Measurements from ENCODE around the gene MAP4K5.
"Not testable (repeated sequence)": the region's sequence is repeated elsewhere in the genome, so short reads cannot be mapped to it uniquely, and the experiment has no call there.

Gene MAP4K5

DNA sequence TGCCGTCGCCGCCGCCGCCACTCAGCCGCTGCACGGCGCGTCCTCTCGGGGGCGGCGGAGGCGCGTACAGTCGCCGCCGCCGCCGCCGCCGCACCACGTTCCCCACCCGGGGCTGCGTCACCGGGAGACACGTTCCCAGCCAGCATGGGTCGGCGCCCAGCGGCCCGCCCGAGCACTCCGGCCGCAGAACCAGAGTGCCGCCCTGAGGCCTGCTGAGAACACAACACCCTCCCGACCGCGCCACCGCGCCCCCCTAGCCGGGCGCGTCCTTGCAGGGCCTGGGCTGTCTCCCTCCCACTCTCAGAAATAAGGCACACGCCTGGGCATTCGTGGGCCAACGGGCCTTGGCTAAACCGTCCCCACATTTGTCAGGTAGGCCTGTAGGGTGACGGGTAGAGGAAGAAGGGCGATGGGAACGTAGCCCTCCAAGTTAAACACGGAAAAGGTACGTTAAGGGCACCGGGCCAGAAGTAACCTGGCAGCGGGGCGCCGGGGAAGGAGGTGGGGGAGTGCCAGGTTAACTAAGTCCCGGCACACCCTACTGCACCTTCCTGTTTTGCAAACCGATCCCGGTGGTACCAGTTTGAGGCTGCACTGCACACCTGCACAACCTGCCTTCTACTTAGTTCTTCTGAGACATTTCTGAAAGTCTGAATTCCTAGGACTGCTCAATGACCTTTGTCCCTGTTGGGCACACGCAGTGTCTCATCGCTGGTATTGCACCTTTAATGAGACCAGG is at the start of gene MAP4K5:
TSS of gene MAP4K5 (minus strand) at position 68 of the 739 bp plus-strand sequence. CDS start 520 bp downstream, outside the sequence.
- DNase-seq (ENCODE audit: low read depth in 2 of 2): peak; percentile 83 to 86

DNA sequence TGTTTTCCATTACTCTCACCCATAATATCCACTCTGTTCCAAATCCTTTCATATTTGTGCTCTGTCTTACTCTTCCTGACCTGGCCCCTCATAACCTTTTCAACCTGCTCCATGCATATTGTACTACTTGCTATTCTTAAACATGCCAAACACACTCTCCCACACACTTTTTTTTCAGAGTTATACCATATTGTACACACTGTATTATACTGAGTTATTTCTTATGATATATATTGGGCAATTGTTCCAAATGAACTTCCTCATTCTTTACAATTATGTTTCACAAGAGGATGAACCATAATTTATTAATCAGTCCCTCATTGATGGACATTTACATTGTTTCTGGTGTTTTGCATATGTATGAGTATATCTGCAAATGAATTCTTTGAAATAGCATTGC is 46.1 kb upstream of the MAP4K5 start:
- no peak for DNase-seq (ENCODE audit: low read depth in 2 of 2)

DNA sequence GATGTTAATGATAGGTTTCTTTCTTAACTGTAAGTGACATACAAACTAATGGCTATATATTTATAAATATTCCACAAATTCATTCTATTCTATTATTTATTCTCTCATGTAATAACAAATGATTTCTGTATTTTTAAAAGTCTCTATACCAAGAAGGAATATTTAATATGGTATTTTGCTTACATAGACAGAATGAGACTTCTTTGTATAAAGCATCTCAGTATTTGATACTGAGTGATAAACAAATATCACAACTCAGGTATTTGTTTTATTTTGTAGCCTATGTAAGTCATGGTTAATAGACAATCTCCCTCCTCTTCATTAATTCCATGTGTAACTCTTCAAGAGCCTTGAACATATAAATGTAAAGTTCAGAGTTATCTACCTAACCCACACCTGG is 45.6 kb upstream of the MAP4K5 start:
- no peak for DNase-seq (ENCODE audit: low read depth in 2 of 2)

DNA sequence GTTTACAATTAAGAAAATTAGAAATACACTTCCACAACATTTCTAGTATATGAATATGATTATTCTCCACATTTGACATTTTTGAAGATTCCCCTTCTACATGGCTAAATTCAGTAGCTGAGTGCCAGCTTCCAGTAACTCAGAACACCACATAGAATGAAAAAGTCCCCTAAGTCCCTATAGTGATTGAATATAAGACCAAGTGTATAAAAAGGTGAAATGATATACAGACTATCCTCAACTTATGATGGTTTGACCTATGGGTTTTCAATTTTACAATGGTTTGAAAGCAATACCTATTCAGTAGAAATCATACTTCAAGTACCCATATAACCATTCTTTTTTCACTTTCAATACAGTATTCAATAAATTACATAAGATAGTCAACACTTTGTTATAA is 43.4 kb upstream of the MAP4K5 start:
- no peak for DNase-seq (ENCODE audit: low read depth in 2 of 2)

DNA sequence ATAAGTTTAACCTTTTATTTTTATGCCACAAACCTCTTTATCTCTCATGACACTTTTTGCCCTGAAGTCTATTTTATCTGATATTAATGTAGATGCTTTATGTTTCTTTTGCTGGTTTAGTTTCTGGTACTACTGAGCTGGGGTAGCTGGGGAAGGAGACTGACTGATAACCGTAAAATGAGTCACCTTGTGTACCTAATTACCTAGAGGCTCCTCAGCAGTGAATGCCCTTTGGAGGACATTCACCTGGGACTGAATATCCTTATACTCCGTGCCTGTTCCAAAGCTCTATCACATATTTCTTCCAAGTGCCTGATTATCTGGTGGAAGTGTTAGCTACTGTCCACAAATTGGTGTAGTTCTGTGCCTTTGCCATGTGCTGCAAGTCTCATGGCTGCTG is 41.5 kb upstream of the MAP4K5 start:
- no peak for DNase-seq (ENCODE audit: low read depth in 2 of 2)

DNA sequence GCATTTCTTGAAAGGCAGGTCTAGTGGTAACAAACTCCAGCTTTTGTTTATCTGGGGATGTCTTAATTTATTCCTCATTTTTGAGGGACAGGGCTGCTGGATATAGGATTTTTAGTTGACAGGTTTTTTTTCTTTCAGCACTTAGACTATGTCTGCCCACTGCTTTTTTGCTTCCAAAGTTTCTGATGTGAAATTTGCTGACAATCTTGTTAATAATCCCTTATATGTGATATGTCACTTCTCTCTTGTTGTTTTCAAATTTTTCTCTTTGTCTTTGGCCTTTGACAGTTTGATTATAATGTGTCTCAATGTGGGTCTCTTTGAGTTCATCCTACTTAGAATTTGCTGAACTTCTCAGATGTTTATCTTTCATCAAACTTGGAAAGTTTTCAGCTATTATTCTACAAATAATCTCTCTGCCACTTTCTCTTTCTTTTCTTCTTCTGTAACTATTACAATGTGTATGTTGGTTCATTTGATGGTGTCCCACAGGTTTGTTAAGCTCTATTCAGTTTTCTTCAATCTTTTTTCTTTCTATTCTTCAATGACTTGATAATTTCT is 37.4 kb upstream of the MAP4K5 start:
- DNase-seq (ENCODE audit: low read depth in 2 of 2): no peak

DNA sequence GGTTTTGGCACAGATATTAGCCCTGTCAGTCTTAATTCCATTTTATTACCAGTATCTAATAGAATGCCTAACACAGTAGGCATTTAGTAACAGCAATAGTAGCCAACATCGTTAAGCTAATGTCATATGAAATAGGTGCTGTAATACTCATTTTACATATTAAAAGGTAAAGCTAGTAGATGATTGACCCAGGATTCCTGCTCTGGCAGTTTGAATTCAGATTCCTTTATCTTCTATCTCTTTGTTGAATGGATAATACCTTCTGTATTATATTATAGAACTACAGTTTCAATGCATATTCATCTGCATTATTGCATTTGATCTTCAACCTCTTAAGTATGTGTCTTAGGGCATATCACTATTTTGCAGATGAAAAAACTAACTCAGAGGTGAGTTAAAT is 30.5 kb upstream of the MAP4K5 start:
- DNase-seq (ENCODE audit: low read depth in 2 of 2): no peak

DNA sequence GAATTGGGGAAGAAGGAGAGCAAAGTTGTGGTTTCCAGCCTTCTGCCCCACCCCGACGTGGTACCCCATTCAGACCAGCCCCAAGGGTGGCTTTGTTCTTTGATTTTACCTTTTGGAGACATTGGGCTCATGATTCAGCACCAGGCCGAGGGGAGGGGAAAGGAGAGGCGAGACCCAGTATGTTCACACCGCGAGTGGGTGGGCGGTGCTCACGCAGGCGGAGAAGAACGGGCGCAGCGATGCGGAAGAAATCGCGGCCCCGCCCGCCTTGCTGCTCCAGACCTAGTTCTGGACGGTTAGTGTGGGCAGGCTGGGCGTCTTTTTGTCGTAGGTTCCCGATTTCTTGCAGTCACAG is 28.5 kb upstream of the MAP4K5 start:
- DNase-seq (ENCODE audit: low read depth in 2 of 2): peak; percentile 63

DNA sequence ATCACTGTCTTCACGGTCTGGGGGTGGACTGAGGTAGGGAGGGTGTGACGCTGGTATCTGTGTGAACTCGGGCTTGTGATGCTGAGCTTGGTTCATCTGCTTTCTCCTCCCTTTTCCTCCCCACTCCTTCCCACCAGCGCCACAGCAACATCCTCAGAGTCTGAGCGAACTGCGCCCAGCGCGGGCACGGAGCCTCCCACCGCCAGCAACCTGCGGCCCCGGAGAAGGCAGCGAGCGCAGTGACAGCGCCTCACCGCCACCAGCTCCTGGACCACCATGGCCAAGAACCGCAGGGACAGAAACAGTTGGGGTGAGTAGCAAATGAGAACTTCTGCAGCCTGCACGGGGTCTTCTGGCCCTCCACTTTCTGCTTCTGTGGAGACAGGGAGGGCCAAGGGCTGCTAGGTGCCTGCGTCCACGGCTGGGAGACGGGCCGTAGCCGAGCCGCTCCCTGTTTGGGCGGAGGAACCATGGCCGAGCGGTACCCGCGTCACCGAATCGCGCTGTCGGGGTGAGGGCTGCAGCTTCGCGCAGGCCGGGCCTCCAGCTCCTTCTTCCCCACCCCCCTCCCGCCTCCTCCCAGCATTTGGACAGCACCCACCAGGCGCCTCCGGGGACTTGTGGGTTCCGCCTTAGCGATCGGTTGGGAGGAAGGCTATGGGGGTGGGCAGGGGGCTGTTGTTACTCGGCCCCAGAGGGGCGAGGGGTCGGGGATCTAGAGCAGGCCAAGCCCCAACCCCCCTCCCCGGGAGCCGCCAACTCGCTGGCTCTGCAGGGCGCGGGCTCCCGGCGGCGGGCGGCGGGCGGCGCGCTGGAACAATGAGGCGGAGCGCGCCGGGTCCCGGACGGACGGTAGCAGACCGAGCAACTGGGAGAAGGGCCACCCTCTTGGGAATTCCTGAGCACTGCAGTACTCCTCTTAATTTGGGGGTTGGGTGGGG is 27.9 kb upstream of the MAP4K5 start, which contains the start of gene ATL1:
TSS of gene ATL1 (plus strand) at position 156 of the 941 bp plus-strand sequence. CDS start at position 277, 121 bp downstream.
- DNase-seq (ENCODE audit: low read depth in 2 of 2): peak in 1 of 2 donors; percentile 22

DNA sequence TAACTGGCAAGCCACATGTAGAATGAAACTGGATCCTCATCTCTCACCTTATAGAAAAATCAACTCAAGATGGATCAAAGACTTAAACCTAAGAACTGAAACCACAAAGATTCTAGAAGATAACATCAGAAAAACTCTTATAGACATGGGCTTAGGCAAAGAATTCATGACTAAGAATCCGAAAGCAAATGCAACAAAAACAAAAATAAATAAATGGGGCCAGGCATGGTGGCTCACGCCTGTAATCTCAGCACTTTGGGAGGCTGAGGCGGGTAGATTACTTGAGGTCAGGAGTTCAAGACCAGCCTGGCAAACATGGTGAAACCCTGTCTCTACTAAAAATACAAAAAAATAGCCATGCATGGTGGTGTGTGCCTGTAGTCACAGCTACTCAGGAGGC is 20.4 kb upstream of the MAP4K5 start:
- DNase-seq (ENCODE audit: low read depth in 2 of 2): not testable (repeated sequence)

DNA sequence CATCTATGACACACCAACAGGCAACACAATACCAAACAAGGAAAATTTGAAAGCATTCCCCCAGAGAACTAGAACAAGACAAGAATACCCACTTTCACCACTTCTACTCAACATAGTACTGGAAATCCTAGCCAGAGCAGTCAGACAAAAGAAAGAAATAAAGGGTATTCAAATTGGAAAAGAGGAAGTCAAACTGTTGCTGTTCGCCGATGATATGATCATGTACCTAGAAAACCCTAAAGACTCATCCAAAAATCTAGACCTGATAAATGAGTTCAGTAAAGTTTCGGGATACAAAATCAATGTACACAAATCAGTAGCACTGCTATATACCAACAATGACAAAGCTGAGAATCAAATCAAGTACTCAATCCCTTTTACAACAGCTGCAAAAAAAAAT is 19.5 kb upstream of the MAP4K5 start:
- no peak for DNase-seq (ENCODE audit: low read depth in 2 of 2)

DNA sequence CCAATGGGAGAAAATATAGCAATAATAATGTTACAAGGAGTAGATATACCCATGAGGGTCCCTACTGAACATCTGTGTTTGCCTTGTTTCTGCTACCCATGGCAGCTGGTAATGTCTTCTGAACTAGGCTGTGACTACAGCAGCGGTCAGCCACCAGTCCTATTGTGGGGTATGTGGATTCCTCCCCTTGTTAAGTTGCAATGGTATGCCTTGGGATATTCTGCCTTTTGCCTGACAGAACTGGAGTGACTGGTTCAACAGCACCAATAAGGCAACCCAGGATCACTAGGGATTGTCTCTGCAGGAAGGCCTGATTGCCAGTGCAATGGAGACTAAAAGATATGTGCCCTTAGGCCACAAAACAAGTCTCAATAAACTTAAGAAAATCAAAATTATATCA is 17.9 kb upstream of the MAP4K5 start:
- no peak for DNase-seq (ENCODE audit: low read depth in 2 of 2)

DNA sequence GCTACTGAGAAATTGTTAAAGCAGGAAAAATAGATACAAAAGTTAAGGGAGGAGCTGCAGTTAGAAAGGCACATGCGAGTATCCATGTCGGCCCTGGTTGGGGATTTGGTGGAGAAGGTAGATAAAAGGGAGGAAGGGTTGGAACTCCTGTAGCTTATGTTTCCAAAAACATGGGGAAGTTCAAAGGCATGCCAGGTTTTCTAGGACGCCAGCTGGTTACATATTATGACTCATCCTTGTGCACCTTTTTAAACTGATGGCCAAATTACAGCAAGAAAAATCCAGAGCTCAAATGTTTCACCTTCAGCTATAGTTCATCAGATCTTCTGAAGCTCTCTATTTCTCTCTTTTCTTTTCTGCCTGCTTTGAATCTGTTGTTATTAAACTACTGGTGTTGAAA is 13.2 kb upstream of the MAP4K5 start:
- no peak for DNase-seq (ENCODE audit: low read depth in 2 of 2)

DNA sequence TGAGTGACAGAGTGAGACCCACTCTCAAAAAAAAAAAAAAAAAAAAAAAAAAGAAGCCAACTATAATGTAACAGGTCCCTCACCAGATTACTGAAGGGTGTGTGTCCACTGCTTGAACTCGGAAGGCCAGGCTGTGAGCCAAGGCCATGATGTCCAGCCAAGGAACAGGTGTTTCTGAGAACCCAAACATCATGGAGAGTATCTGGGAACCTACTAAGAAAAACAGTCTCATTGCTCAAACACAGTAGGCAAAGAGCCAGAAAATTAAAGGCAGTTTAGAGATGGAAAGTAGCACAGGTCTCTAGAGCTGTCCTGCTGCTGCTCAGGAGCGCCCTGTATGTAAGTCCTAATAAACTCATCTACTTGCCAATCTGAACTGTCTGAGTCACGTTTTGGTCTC is 12.5 kb upstream of the MAP4K5 start:
- DNase-seq (ENCODE audit: low read depth in 2 of 2): no peak

DNA sequence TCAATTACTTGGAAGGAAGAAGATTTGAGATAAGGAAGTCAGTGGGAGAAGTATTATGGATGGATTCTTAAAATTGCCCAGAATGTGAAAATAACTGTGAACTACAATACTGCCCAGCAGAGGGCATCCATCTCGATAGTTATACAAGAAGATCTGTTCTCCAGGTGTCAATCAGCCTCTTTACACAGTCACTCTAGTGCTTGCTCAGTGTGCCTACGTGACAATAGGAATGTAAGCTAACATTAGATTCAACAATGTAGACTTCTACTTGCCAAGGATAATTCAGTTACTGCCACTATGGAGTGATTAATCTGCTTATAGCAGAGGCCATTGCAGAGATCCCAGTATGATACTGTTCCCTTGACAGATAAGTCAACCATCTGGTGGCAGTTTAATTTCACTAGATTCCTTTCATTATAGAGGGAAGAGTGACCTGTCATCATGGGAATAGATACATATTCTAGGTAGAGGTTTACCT is 10.6 kb upstream of the MAP4K5 start:
- DNase-seq (ENCODE audit: low read depth in 2 of 2): peak in 1 of 2 donors; percentile 24

DNA sequence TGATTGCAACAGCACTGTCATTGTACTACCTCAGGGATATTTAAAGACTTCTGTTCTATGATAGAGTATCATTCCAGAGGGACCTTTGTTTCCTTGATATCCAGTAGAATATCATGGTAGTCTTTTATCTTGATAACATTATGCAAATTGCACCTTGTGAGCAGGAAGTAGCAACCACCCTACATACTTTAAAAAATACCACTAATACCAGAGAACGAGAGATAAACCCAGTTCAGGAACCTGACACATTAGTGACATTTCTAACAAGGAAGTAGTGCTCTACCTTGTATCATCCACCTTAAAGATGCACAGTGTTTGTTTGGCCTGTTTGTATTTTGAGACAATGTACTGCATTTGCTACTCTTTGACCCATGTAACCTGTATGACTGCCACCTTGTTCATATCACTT is 8.8 kb upstream of the MAP4K5 start:
- DNase-seq (ENCODE audit: low read depth in 2 of 2): no peak

DNA sequence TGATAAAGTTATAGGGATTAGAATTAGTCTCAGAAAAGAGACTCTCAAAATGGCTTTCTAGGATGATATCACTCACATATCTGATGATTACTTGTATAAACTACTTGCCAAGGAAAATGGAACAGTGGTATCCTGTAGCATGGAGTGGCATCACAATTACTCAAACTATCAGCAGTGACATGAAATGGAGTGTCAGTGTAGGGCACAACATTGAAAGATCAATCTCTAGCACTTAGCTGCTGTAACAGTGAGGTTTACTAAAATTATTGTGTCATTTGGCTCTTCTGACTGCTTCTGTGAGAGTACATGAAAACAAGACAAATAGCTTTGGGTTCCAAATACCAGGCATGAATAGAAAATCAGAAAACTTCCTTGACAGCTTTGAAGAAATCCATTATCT is 6.7 kb upstream of the MAP4K5 start:
- no peak for DNase-seq (ENCODE audit: low read depth in 2 of 2)

DNA sequence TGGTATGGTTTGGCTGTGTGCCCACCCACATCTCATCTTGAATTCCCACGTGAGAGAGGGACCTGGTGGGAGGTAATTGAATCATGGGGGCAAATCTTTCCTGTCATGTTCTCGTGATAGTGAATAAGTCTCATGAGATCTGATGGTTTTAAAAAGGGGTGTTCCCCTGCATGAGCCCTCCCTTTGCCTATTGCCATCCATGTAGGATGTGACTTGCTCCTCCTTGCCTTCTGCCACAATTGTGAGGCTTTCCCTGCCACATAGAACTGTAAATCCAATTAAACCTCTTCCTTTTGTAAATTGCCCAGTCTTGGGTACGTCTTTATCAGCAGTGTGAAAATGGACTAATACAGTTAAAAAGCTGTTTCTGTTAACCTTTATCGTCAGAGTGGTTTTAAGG is 5.7 kb upstream of the MAP4K5 start:
- DNase-seq (ENCODE audit: low read depth in 2 of 2): not testable (repeated sequence)

DNA sequence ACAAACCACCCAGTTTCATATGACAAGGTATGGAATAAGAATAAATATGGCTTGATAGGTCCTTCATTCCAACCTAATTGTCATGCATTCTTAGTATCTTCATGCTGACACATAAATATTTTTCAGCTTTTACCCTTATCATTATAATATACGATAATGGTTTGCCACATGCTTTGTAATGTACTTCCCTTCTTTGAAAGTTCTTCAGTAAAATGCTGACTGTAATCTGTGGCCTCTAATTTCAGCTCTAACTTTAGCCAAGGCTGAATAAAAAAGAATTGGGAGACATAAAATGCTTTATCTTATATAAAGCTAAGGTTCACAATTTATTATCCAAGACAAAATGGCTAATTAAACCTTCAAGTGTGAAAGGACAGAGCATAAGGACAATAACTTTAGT is 2.6 kb upstream of the MAP4K5 start:
- no peak for DNase-seq (ENCODE audit: low read depth in 2 of 2)

DNA sequence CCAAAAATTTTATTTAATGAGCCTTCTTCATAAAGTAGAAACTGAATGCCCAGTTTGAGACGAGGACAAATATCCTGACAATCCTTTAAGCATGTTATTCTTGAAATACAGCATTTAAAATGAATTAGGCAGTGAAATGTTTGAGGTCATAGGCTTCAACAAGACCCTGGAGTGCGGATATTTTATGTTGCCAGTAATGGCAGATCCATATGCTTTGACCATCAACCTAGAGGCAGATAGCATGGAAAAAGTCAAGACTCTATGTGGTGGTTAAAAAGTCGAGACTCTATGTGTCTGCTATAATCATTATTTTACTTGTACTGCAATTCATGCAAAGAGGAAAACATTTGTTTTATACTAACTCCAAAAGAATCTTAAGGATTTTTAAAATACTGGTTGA is 2.0 kb upstream of the MAP4K5 start:
- DNase-seq (ENCODE audit: low read depth in 2 of 2): no peak

DNA sequence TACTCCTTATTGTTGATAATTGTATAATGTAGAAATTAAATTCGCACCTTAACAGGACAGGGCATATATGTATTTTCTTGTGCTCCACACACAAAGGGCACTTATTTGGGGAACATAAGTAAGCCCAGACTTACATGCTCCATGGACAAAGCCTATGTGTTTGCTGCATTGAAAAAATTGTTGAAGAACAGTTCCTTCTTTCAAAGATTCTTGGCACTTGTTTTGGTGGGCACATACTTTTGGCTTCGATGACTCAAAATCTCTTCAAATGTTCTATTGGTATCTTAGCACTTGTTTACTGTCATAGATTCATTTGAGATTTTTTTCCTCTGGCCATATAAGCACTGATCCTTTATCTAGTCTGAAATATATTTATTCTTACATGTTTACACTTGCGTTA is 1.4 kb upstream of the MAP4K5 start:
- DNase-seq (ENCODE audit: low read depth in 2 of 2): no peak

DNA sequence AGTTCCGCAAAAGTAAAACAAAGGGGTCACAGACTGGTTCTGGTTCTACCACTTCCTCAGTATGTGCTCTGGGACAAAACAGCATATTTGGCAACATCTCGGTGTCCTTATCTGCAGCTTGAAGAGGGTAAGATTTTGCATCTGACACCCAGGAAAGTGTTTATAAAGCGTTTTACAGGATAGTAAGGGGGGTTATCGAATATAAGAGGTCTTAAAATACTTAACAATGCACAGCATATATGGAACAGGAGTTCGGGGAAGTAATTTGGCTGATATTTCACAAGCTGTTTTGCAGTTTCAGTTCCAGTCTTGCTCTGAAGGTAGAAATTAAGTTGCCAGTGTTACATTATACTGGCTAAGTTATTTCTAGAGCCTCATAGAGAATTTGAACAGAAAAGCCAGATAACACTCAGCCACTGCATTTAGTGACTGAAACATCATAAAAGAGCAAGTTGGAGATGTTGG is 904 bp upstream of the MAP4K5 start:
- no peak for DNase-seq (ENCODE audit: low read depth in 2 of 2)
